ENCODE data around the gene HCFC2. TPM values are rescaled to one million over a fixed set of nuclear protein-coding genes. Genes with fewer than 3 reads are reported as not detected.

The HCFC2 gene
- total and polyA plus RNA-seq, 9 of the 15 experiments (the other 6 are each of a cell fraction or from before 2014, with no cell fraction given), result 1.2 to 6.5 (median 3.8) TPM

GRCh38 chr12:104137902-104138796 lies 73.8 kb downstream of the HCFC2 start, which contains the start of gene NFYB (continued):
- TF ChIP-seq NR2F6 (CRISPR knock-in tag; IDR thresholded peaks at IDR 0.05), result no peak
- no peak for TF ChIP-seq PTTG1 (tag; IDR thresholded peaks at IDR 0.05; ENCODE audit: low read depth)
- no peak for TF ChIP-seq FOXJ2 (tag; IDR thresholded peaks at IDR 0.05)
- no peak for TF ChIP-seq DACH1 (IDR thresholded peaks at IDR 0.05; ENCODE audit: partially characterized antibody)
- TF ChIP-seq TAF9B (IDR thresholded peaks at IDR 0.05; ENCODE audit: partially characterized antibody), result no peak
- TF ChIP-seq ZZZ3 (IDR thresholded peaks at IDR 0.05), result no peak
- TF ChIP-seq L3MBTL2 (IDR thresholded peaks at IDR 0.05), result peak; percentile 99
- no peak for TF ChIP-seq ZNF212 (CRISPR knock-in tag; IDR thresholded peaks at IDR 0.05)
- no peak for TF ChIP-seq ATF3 (IDR thresholded peaks at IDR 0.05)
- TF ChIP-seq ATF3 (CRISPR knock-in tag; conservative IDR thresholded peaks at IDR 0.05), result 0 out of 2 replicates have a peak, but pooled peaks have one; percentile 28
- peak; percentile 67 for TF ChIP-seq CXXC5 (CRISPR knock-in tag; IDR thresholded peaks at IDR 0.05)
- peak; percentile 30; the same call in 1 of the 2 replicates for TF ChIP-seq USF2 (CRISPR knock-in tag; IDR thresholded peaks at IDR 0.05)
- peak; percentile 84 for TF ChIP-seq ZNF592 (IDR thresholded peaks at IDR 0.05)
- TF ChIP-seq PRDM10 (IDR thresholded peaks at IDR 0.05; ENCODE audit: partially characterized antibody), result no peak
- no peak for TF ChIP-seq KLF16 (IDR thresholded peaks at IDR 0.05)
- no peak for TF ChIP-seq TRIM25 (IDR thresholded peaks at IDR 0.05; ENCODE audit: borderline replicate concordance)
